ENCODE data around the gene CABP1.

- TF ChIP-seq CTCF (conservative IDR thresholded peaks at IDR 0.05; ENCODE audit: low read depth, low read length): no peak
- no peak for TF ChIP-seq EZH2 (IDR thresholded peaks at IDR 0.05; ENCODE audit: borderline replicate concordance, low read depth, low read length, poor library complexity, severe bottlenecking)
Measured at GRCh38 chr12:120597861-120598260, 42.6 kb upstream of the CABP1 start.

Data from A673 (cell line).